Keratinocyte (primary cell): ENCODE measurements around the gene TAF4.

Source experiments
- CTCF ChIP-seq, 3 experiments: IDR thresholded peaks in 1 of 3; conservative IDR thresholded peaks in 1 of 3; optimal IDR thresholded peaks in 1 of 3; 2 replicates in 2 of 3; 3 replicates in 1 of 3; pipeline versions ENCODE3 to v1.5.1; 2011; ENCODE audit warnings: low read length in 3 of 3, mild to moderate bottlenecking in 3 of 3, moderate library complexity in 2 of 3, control low read depth in 1 of 3, inconsistent platforms in 1 of 3; ENCODE audit not compliant: insufficient read depth in 2 of 3; ENCODE audit errors: extremely low read depth in 1 of 3
- EZH2 ChIP-seq: IDR thresholded peaks from one replicate; pipeline ENCODE4 v1.6.1; 2012; ENCODE audit warnings: inconsistent platforms, mild to moderate bottlenecking, low read length, moderate library complexity

DNA sequence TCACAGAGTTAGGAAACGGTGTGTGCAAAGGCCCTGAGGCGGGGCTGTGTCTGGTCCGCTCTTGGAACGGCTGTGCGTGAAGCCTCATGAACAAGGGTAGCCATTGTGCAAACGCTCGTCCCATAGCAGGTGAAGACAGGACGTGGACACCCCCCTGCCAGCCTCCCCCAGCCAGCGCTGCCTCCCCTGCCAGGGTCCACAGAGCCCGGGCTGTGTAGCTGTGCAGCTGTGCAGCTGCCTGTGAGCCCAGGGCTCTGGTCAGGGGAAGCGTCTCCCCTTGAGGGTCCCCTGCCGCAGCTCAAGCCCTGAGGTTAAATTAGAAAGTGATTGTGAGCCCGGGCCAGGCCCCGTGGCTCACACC lies 139.4 kb downstream of the TAF4 start:
- no peak for TF ChIP-seq EZH2
- no peak for TF ChIP-seq CTCF (optimal IDR thresholded peaks at IDR 0.05 in 1 of 3, IDR thresholded peaks at IDR 0.05 in 1 of 3, conservative IDR thresholded peaks at IDR 0.05 in 1 of 3; ENCODE audit: extremely low read depth in 1 of 3, insufficient read depth in 2 of 3, low read length in 3 of 3)
